ENCODE results near the gene GOT1.

GOT1 gene

GRCh38 chr10:99449023-99449422 is 18.6 kb upstream of the GOT1 start (continued):
- TF ChIP-seq, protein P1, sequence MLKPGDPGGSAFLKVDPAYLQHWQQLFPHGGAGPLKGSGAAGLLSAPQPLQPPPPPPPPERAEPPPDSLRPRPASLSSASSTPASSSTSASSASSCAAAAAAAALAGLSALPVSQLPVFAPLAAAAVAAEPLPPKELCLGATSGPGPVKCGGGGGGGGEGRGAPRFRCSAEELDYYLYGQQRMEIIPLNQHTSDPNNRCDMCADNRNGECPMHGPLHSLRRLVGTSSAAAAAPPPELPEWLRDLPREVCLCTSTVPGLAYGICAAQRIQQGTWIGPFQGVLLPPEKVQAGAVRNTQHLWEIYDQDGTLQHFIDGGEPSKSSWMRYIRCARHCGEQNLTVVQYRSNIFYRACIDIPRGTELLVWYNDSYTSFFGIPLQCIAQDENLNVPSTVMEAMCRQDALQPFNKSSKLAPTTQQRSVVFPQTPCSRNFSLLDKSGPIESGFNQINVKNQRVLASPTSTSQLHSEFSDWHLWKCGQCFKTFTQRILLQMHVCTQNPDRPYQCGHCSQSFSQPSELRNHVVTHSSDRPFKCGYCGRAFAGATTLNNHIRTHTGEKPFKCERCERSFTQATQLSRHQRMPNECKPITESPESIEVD (tag by site-specific recombination; IDR thresholded peaks at IDR 0.05): no peak
- TF ChIP-seq ZBTB10 (tag by site-specific recombination; IDR thresholded peaks at IDR 0.05) (no peak), ZNF629 (tag by site-specific recombination; IDR thresholded peaks at IDR 0.05) (no peak), GLIS1 (tag by site-specific recombination; IDR thresholded peaks at IDR 0.05) (peak; percentile 92), SP2 (tag by site-specific recombination; IDR thresholded peaks at IDR 0.05) (no peak), ZNF555 (tag by site-specific recombination; conservative IDR thresholded peaks at IDR 0.05) (no peak), ZNF624 (tag by site-specific recombination; IDR thresholded peaks at IDR 0.05) (no peak), ZBTB8A (tag by site-specific recombination; IDR thresholded peaks at IDR 0.05) (no peak), ZNF280C (tag by site-specific recombination; IDR thresholded peaks at IDR 0.05) (no peak), ZNF514 (tag by site-specific recombination; IDR thresholded peaks at IDR 0.05) (no peak), ZNF362 (tag by site-specific recombination; IDR thresholded peaks at IDR 0.05) (no peak), KLF16 (tag by site-specific recombination; IDR thresholded peaks at IDR 0.05) (no peak), ZSCAN23 (tag by site-specific recombination; IDR thresholded peaks at IDR 0.05) (no peak), ZNF670 (tag by site-specific recombination; IDR thresholded peaks at IDR 0.05; ENCODE audit: low read depth) (no peak), ZNF701 (tag by site-specific recombination; IDR thresholded peaks at IDR 0.05) (no peak), ZXDB (tag by site-specific recombination; IDR thresholded peaks at IDR 0.05) (no peak), ZNF658 (tag by site-specific recombination; IDR thresholded peaks at IDR 0.05) (no peak), WT1 (tag by site-specific recombination; IDR thresholded peaks at IDR 0.05) (no peak)

GRCh38 chr10:99444383-99445045 is 14.1 kb upstream of the GOT1 start:
- TF ChIP-seq, protein P2, sequence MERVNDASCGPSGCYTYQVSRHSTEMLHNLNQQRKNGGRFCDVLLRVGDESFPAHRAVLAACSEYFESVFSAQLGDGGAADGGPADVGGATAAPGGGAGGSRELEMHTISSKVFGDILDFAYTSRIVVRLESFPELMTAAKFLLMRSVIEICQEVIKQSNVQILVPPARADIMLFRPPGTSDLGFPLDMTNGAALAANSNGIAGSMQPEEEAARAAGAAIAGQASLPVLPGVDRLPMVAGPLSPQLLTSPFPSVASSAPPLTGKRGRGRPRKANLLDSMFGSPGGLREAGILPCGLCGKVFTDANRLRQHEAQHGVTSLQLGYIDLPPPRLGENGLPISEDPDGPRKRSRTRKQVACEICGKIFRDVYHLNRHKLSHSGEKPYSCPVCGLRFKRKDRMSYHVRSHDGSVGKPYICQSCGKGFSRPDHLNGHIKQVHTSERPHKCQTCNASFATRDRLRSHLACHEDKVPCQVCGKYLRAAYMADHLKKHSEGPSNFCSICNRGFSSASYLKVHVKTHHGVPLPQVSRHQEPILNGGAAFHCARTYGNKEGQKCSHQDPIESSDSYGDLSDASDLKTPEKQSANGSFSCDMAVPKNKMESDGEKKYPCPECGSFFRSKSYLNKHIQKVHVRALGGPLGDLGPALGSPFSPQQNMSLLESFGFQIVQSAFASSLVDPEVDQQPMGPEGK (tag by site-specific recombination; IDR thresholded peaks at IDR 0.05): no peak
- TF ChIP-seq ZBTB8A (tag by site-specific recombination; IDR thresholded peaks at IDR 0.05) (peak; percentile 26; the same call in 1 of the 2 replicates), WT1 (tag by site-specific recombination; IDR thresholded peaks at IDR 0.05) (0 out of 2 replicates have a peak, but pooled peaks have one; percentile 9)
- POLR2A ChIA-PET: interaction anchor here (2.2 kb wide), 1 partner anchor 14 kb away, joined by 5 read pairs; the partner anchor contains the start of gene GOT1

More at GRCh38 chr10:99444383-99445045, 14.1 kb upstream of the GOT1 start:
- H3K27ac ChIP-seq (ENCODE audit: extremely low read depth, low read depth, low read length): no peak overlapping the region
- H3K9me3 ChIP-seq (ENCODE audit: control insufficient read depth, insufficient read depth, low read depth, low read length): no peaks in the 10 kb centered on the region
- CTCF ChIA-PET: interaction anchor here (2.9 kb wide), 1 partner anchor 8 kb away, joined by 16 read pairs; no protein-coding TSS in a partner anchor
- no peaks in the 10 kb centered on the region for H3K36me3 ChIP-seq (ENCODE audit: control insufficient read depth in 2 of 2, insufficient read depth in 1 of 2, low read length in 2 of 2)
- peaks cover 14% of the 10 kb centered on the region for H3K4me1 ChIP-seq (ENCODE audit: control insufficient read depth, insufficient read depth, low read length)
- no peak overlapping the region for H3K4me3 ChIP-seq (ENCODE audit: low read depth, low read length)
